Thoracic aorta (tissue), 2 donors: ENCODE data around the gene RHOJ. TPM values are rescaled to one million over a fixed set of nuclear protein-coding genes. Genes with fewer than 3 reads are reported as not detected.

Experiments used
- ATAC-seq: fragments of 150-250 bp; one replicate; pipeline ENCODE4 v1.8.0; 2017; ENCODE audit warnings: low read depth; ENCODE audit not compliant: insufficient number of reproducible peaks, low FRiP score
- DNase-seq: peaks from one replicate; pipeline ENCODE4 v3.0.0-alpha.2; 2020; ENCODE audit warnings: low spot score
- H3K27ac ChIP-seq, 2 donors: fragments of 200-600 bp; sonication (generic); 1 replicate in 1 of 2; 2 replicates in 1 of 2; pipeline ENCODE4 v1.5.1; 2016; ENCODE audit warnings: mild to moderate bottlenecking in 2 of 2, moderate library complexity in 2 of 2
- H3K27me3 ChIP-seq: fragments of 200-600 bp; sonication (generic); replicated peaks from 2 replicates; pipeline ENCODE4 v1.6.0; 2016; ENCODE audit warnings: mild to moderate bottlenecking; ENCODE audit not compliant: insufficient read depth
- H3K36me3 ChIP-seq: fragments of 200-600 bp; sonication (generic); one replicate; pipeline ENCODE4 v1.5.1; 2016
- H3K4me1 ChIP-seq, 2 donors: fragments of 200-600 bp; sonication (generic); 1 replicate in 1 of 2; 2 replicates in 1 of 2; pipeline versions ENCODE4 v1.5.1 to v1.6.0; 2016; ENCODE audit warnings: low read depth in 2 of 2, mild to moderate bottlenecking in 1 of 2; ENCODE audit not compliant: control insufficient read depth in 1 of 2
- H3K4me3 ChIP-seq: fragments of 200-600 bp; sonication (generic); 2 replicates; pipeline ENCODE4 v1.5.1; 2016; ENCODE audit warnings: mild to moderate bottlenecking
- H3K9me3 ChIP-seq: fragments of 200-600 bp; sonication (generic); 2 replicates; pipeline ENCODE4 v1.5.1; 2016
- total RNA-seq, 2 donors: library from RNA; depleted of rRNA; stranded (reverse); fragments of >200 nt; gene quantifications; one replicate each; pipeline versions ENCODE4 v1.1.0 to v1.2.3, GENCODE V29; 2016
- TF ChIP-seq, protein P1 (sequence below): fragments of 200-600 bp; sonication (generic); IDR thresholded peaks from one replicate; pipeline ENCODE4 v1.5.1; 2019; ENCODE audit warnings: antibody characterized with exemption

RHOJ gene
- total RNA-seq, 2 donors from 2014 or later = 7.6 to 23.4 TPM

DNA sequence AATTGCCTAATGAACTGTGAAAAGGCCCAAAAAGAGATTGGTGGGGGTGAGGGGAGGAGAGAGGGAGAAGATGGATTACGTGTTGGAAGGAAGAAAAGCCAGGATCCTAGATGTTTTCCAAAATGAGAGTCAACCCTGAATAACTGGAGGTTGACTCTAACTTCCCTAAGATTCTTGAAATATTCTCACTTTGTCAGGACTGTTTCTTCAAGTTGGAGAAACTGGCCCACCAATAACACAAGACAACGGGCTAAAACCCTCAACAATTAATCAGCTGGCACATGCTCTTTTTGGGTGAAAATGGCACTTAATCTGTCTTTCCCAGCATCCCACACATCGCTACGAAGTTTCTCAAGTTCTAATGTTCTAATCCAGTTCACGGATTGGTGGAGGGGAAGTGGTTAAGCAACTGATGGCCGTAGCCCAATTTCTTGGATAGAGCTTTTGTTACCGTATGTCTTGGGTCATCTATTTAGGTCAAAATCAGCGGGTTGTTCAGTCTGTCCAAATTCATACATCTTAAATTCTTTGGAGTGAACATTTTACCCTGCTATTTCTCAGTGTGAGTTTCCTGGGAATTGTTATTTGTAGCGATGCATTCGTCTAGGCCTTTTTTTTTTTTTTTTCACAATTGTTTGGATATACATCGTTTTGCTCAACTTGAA lies 65.5 kb downstream of the RHOJ start:
- Histone ChIP-seq H3K27me3 (no peaks in the 10 kb centered on the region), H3K4me3 (no peak overlapping the region), H3K36me3 (no peaks in the 10 kb centered on the region), H3K4me1 (peaks cover 0 to 14% of the 10 kb centered on the region in 2 donors), H3K9me3 (no peaks in the 10 kb centered on the region), H3K27ac (no peak overlapping the region)
- DNase-seq = no peak
- no peak for ATAC-seq
- TF ChIP-seq, protein P1, sequence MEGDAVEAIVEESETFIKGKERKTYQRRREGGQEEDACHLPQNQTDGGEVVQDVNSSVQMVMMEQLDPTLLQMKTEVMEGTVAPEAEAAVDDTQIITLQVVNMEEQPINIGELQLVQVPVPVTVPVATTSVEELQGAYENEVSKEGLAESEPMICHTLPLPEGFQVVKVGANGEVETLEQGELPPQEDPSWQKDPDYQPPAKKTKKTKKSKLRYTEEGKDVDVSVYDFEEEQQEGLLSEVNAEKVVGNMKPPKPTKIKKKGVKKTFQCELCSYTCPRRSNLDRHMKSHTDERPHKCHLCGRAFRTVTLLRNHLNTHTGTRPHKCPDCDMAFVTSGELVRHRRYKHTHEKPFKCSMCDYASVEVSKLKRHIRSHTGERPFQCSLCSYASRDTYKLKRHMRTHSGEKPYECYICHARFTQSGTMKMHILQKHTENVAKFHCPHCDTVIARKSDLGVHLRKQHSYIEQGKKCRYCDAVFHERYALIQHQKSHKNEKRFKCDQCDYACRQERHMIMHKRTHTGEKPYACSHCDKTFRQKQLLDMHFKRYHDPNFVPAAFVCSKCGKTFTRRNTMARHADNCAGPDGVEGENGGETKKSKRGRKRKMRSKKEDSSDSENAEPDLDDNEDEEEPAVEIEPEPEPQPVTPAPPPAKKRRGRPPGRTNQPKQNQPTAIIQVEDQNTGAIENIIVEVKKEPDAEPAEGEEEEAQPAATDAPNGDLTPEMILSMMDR = no peak

GRCh38 chr14:63273129-63273528 lies 68.9 kb downstream of the RHOJ start:
- TF ChIP-seq, protein P1 = no peak
- Histone ChIP-seq H3K36me3 (no peaks in the 10 kb centered on the region), H3K27me3 (no peaks in the 10 kb centered on the region), H3K9me3 (no peaks in the 10 kb centered on the region), H3K27ac (no peak overlapping the region), H3K4me3 (no peak overlapping the region), H3K4me1 (peaks cover 0 to 14% of the 10 kb centered on the region in 2 donors)
- ATAC-seq (no peak), DNase-seq (no peak)

DNA sequence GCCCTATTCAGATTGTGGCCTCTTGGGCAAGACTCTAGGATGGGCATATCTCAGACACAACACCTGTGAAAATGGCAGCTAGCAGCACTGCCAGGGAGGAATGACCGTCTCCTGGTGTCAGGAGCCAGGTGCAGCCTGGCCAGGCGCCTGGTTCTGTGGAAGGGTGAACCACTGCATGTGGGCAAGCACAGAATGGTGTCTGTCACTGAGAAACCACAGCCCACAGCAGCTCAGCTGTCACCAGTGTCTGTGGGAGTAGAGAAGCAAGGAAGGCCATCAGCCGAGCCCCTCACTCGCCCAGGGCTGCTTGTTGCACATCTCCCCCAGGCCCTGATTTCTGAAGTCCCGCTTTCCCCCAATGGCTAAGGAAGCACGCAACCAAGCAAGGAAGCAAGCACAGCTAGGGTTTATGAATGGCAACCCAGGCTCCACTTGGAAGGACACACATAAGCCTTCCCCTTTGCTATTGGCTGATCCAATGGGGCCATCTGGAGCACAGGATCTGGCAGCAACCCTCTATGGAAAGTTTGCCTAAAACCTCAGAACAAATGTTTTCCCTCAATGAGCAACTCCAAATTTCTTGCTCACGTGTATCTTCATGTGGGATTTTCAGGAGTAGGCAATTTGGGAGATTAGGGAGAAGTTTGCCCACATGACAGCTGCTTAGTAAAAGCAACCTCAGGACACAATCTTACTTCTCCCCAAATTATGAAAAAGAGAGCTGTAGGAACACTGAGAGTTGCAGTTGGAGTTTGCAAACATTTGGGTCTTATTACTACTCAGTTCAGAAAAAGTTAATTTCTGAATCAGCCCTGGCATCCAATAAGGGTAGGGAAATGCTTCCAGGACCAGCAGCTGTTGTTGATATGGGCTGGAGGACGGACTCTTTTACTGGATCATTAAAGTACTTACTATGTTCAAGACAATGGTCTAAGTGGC lies 69.7 kb downstream of the RHOJ start:
- TF ChIP-seq, protein P1 = no peak
- DNase-seq = no peak
- Histone ChIP-seq H3K27ac (no peak overlapping the region), H3K4me1 (peaks cover 0 to 14% of the 10 kb centered on the region in 2 donors), H3K27me3 (no peaks in the 10 kb centered on the region), H3K4me3 (no peak overlapping the region), H3K9me3 (no peaks in the 10 kb centered on the region), H3K36me3 (no peaks in the 10 kb centered on the region)
- no peak for ATAC-seq

DNA sequence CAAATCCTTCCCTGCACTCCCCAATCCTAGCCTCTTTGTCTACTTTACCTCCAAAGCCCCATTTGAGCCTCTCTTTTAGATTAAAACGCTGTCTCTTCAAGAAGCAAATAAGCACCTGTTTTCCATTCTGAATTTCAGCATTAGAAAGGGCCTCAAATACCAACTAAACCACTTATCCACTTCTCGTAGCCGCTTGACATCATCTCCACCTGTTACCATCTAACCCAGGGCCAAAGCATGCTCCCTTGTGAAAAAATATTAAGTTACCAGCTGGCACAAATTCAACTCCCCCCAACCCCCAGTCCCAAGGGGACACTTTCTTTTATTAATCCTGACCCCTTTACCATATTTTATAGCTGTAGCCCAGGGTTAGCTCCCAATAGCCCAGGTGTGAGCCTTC lies 71.4 kb downstream of the RHOJ start:
- Histone ChIP-seq H3K4me3 (no peak overlapping the region), H3K36me3 (no peaks in the 10 kb centered on the region), H3K27me3 (no peaks in the 10 kb centered on the region), H3K4me1 (peaks cover 0 to 14% of the 10 kb centered on the region in 2 donors), H3K9me3 (no peaks in the 10 kb centered on the region), H3K27ac (no peak overlapping the region)
- ATAC-seq (no peak), DNase-seq (no peak)
- TF ChIP-seq, protein P1 = no peak

DNA sequence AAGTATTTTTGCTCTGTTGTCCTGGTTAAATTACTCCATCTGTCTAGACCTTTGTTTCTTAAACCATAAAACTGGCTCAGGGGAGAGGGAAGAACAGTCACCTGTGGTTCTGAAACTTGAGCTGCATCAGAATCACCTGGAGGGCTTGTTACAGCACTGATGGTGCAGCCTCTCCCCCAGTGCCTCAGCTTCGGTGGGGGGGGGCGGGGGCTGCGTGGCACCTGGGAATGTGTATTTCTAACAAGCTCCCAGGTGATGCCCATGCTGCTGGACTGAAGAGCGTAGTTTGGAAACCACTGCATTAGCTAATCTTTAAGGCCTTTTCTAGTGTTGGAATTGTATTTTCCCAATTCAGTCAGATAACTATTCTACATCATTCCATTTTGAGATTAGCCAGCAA lies 71.8 kb downstream of the RHOJ start:
- Histone ChIP-seq H3K27ac (no peak overlapping the region), H3K4me3 (no peak overlapping the region), H3K36me3 (no peaks in the 10 kb centered on the region), H3K4me1 (peaks cover 0 to 14% of the 10 kb centered on the region in 2 donors), H3K9me3 (no peaks in the 10 kb centered on the region), H3K27me3 (no peaks in the 10 kb centered on the region)
- DNase-seq = no peak
- TF ChIP-seq, protein P1 = no peak
- ATAC-seq = no peak
